Mesenteric fat pad (tissue), 1 donor: ENCODE results near the gene RARS2. TPM values are rescaled to one million over a fixed set of nuclear protein-coding genes. Genes with fewer than 3 reads are reported as not detected.
"Not testable (repeated sequence)": the region's sequence is repeated elsewhere in the genome, so short reads cannot be mapped to it uniquely, and the experiment has no call there.

Source experiments
- DNase-seq: peaks from one replicate; pipeline ENCODE4 v3.0.0-alpha.2; 2020; ENCODE audit warnings: low spot score
- total RNA-seq: library from RNA; stranded (reverse); fragmentation: NEBNext Ultra II Directional; extraction: Animal tissue kit (Norgen Biotek cat#: 25700); gene quantifications from one replicate; pipeline ENCODE4 v1.2.1, GENCODE V29; 2021
- donor health status: DM: yes; HTN: yes; CAD: no.

The RARS2 gene
- total RNA-seq, 1 donor from 2014 or later = 38.5 TPM

DNA sequence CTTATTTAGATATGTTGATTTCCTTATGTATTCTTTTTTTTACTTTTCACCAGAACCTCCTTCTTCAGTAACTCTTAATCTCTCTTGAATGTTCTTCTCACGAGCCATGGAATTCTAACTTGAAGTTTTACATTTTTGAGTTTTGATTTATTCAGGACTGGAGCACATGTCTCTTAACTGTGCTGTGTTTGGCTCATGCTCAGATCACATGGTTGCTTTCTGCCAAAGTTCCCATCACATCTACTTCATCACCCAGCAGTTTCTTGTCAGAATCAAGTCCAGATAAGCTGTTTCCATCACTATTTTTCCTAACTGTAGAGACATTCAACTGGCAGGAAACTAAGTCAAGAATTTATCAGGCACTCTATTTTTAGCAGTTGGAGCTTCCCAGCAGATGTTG, 85.3 kb downstream of the RARS2 start:
- no peak for DNase-seq

DNA sequence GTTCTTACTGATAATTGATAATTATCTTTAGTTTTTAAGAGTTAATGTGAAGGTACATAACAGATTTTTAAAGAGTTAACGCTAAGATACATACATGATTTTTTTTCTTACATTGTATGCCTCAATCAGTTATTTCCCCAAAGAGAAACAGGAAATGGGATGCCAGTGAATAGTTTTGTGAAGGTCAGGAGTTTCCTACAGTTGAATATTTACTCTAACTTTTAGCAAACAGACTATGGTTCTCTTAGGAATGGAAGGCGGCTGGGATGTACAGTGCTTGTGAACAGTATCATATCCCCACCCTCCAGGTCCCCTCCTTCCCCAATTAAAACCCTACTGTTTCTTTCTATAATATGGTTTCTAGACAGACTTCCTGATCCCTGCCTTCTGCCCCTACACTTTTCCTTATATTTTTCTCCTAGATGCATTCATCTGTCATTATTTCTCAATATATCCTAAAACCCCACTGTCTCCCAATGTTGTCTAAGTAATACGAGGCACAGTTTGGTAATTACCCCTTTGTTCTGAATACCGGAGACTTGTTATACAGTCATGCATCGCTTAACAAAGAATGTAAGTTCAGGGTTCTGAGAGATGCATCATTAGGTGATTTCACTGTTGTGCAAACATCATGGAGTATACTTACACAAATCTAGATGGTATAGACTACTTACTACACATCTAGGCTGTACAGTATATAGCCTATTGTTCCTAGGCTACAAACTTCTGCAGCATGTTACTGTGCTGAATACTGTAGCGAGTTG, 87.8 kb downstream of the RARS2 start:
- DNase-seq = no peak

DNA sequence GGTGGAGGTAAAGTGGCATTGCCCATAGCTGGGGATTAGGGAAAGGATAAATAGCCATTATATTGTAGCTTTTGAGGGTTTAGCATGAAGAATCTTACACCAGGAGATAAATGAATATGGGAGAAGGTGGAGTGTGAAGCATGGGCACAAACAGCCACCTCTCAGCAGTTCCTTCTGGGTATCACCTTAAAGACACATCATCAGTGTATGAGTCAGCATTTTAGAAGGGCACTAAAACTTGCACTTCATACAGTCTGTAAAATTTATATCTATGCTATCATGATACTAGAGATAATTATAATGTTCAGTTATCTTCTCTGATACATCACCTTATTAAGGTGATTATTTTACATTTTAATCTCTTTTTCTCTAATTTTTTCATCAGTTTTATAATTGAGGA, 91.7 kb downstream of the RARS2 start:
- DNase-seq = no peak

DNA sequence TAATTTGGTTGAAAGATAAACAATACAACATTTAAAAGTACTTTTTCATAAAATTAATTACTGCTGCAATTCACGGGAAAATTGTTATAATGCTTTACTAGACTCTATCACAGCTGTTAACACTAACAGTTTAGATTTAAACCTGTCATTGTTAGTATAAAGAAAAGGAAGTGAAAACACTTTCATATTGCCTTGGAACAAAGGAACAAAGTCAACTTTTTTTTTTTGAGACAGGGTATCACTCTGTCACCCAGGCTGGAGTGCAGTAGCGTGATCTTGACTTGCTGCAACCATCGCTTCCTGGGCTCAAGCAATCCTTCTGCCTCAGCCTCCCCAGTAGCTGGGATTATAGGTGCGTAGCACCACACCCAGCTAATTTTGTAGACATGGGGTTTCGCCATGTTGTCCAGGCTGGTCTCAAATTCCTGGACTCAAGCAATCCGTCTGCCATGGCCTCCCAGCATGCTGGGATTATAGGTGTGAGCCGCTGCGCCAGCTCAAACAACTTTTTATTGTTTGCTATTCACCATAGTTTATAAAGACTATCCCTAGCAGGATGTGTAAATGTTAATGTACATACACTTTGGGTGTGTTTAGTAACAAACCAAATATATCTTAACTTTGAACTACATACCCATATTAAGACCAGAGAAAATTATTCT, 94.9 kb downstream of the RARS2 start:
- no peak for DNase-seq

DNA sequence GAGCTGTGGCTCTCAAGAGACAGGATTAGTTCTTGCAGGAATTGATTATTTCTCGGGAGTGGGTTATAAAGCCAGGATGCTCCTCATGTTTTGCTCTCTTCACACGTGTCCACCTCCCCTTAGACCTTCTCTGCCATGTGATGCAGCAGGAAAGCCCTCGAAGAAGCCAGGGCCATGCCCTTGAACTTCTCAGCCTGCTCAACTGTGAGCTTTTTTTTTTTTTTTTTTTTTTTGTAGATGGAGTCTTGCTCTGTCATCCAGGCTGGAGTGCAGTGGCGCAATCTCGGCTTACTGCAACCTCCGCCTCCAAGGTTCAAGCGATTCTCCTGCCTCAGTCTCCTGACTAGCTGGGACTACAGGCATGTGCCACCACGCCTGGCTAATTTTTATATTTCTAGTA, 100.5 kb downstream of the RARS2 start:
- DNase-seq = not testable (repeated sequence)

DNA sequence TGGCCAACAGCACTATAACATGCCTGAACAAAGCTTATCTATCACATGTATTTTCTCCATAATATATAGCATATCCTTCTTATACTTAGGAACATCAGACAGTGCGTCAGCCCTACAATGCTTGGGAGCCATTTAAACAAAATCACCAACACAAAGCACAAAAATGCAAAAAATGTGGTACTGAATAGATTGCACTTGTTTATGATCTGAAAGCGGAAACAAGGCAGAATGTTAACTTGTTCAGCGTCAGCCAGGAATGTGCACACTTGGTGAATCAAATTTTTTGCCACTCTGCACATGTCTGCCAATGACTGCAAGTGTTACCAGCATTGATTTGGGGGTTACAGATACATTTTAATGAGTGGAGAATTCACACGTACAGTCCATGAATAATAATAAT, 102.2 kb downstream of the RARS2 start:
- DNase-seq = no peak

DNA sequence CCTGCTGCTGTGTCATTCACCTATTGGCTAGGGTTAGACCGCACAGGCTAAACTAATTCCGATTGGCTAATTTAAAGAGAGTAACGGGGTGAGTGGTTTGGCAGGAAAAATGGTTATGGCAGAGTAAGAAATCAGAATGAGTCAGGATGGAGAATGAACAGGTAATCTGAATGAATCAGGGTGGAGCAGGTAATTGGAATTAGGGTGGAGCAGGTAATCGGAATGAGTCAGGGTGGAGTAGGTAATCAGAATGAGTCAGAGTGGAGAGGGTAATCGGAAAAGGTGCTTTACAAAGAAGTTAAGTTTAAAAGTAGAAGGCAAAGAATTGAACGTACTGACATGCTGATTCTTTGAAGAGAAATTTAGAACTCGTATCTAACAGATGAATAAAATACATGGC, 105.3 kb downstream of the RARS2 start:
- DNase-seq = no peak

DNA sequence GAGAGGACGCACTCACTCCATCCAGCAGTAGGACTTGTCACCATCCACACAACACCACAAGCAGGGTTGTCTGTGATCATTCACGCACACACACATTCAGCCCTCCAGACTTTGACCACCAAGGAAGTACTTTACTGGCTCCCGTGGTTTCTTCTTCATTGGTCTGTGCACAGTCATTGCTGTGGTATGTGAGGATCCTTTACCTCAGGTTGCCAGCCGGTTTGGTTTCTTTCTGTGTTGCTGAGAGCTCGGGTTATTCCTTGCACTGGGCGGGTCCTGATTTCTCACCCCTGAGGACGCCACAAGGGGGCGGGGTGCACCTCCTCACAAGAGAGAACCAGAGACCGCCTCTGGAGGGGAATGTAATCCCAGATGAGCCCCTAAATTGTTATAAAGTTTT, 105.9 kb downstream of the RARS2 start:
- DNase-seq = no peak

DNA sequence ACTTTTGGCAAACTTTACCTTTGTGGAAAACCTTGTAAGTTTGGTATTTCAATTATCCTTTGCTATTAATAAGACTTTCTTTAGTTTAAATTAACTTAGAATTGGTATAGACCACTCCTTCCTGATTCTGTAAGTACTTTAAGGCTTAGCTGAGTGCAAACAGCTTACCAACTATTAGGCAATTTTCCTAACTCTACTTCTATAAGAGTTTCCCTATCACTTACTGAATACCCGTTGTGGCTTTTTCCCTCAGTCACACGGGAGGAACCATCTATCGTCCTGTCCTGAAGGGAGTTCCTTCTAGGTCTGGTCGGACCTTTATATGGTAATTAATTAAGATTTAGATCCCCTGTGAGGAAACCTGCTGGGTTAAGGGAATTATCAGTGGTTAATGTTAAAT, 107.4 kb downstream of the RARS2 start:
- DNase-seq = no peak

DNA sequence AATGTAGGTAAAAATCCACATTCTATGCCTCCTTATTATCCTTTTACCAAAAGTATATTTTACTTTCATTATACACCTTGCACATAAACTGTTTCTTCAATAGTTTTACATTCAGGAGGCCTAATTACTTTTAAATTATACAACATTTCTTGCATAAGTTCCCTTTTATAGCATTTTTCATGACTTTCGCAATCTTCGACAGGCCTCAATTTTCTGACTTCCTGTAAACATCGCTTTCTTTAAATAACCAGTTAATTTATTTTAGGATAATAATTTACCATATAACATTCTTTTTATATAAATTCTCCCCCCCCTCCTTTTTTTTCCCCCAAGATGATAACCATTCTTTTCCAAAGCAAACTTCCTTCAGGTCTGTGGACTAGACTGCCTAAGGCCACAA, 107.9 kb downstream of the RARS2 start:
- no peak for DNase-seq

DNA sequence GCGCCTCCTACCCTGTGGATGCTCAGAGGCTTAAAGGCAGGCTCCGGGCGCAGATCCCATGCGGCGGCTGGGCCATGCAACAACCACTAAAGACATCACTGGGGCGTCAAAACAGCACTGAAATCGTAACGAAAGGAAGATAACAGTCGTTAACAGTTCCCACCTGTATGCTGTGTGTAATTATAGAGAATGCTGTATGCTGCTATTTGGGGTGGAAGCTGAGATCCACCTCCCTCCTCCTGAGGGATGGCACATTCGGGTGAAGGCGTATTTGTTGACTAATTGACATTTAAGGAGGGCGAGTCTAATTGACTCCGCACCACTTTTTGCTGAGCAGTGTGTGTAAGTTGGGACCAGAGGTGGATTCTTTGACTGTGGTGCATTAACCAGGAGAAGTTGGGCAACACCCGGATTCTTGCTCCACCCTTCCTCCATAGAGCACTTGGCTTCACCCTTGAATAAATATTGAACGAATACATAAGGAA, 116.3 kb downstream of the RARS2 start:
- DNase-seq = no peak

DNA sequence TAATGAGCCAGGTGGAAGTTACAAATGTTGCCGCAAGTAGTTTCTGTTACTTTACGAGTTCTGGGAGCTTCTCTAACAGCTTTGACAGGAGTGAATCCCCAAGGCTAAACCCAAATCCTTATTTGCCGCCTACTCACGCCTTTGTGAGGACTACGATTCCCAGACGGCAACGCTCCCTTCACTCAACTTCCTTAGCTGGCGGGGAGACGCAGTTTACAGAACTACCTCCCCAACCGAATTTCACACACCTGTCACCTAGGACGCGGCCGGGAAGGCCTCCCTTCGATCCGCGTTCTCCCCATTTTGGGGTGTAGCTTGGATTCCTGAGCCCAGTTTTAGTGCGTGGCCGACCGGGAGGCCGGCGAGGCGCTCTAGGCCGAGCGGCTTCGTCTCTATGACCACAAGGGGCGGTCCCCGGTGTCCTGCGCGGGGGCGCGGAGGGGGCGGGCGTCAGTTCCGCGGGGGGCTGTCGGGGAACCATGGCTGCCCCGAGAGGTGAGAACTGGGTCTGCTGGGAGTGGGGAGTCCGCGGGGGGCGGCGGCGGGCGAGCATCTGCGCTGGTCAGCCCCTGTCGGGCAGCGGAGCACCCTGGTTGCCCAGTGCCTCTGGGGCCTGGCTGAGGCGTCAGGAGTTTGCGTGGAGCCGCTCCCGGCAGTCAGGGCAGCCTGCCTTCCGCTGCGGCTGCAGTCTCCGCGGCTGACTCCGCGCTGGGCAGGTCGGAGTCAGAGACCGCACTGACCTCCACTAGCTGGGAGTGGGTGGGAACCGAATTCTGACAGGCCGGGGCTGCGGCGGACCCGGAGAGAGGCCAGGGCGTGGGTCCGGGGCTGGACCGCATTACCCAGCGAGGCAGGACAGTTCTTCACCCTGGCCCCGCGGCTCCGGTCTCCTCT, 117.0 kb downstream of the RARS2 start, which contains the start of gene SLC35A1:
SLC35A1 (plus strand) TSS at position 450 of the 894 bp plus-strand sequence; CDS start at position 480, 30 bp downstream.
- peak; percentile 95 for DNase-seq

DNA sequence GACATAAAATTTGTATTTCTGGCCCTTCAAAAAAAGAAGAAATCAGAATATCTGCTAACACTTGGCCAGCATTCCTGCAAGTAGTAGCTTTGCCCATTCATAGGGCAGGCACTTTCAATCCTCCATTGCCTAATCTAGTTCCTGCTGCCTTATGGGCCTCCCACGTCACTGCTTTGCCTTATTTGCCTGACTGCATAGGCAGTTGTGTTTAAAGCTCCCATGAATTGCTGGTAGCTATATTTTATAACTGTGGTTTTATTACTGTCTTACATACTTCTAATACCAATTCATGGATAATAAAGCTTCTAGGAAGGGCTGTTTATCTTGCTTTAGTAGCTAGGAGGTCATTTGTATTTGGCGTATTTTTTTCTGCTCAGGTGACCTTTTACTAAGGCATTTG, 124.7 kb downstream of the RARS2 start:
- no peak for DNase-seq

Other genes starting within 250 kb of the RARS2 start
- gene C6orf163, start 245.2 kb downstream of the RARS2 start, total RNA-seq = 3.1 TPM
- gene CFAP206, start 182.0 kb downstream of the RARS2 start, total RNA-seq = 0.19 TPM
- 12.9 TPM for gene SLC35A1, start 117.0 kb downstream of the RARS2 start, total RNA-seq
- gene ORC3, start 148 bp upstream of the RARS2 start, total RNA-seq = 18.5 TPM
- gene AKIRIN2, start 112.2 kb upstream of the RARS2 start, total RNA-seq = 55.7 TPM